SK-N-MC (cell line): ENCODE data around the gene FANCG.

Experiments used
- EZH2 ChIP-seq: fragments of 200-600 bp; sonication (generic); IDR thresholded peaks from one replicate; pipeline ENCODE4 v1.6.1; 2017; ENCODE audit warnings: antibody characterized with exemption
- POLR2AphosphoS5 ChIP-seq: IDR thresholded peaks from 2 replicates; pipeline ENCODE4 v1.6.1; 2012; ENCODE audit warnings: mild to moderate bottlenecking, low read depth, low read length, borderline replicate concordance

GRCh38 chr9:35102769-35103659 lies 23.3 kb upstream of the FANCG start, which contains the start of gene STOML2:
- TF ChIP-seq EZH2 (no peak), POLR2AphosphoS5 (peak; percentile 89)
